ENCODE data around the gene EYS. TPM values are rescaled to one million over a fixed set of nuclear protein-coding genes. Genes with fewer than 3 reads are reported as not detected.

The EYS gene
- total and polyA plus RNA-seq, 9 of the 15 experiments (the other 6 are each of a cell fraction or from before 2014, with no cell fraction given) = 0.03 to 0.36 (median 0.10) TPM; not detected in 2

DNA sequence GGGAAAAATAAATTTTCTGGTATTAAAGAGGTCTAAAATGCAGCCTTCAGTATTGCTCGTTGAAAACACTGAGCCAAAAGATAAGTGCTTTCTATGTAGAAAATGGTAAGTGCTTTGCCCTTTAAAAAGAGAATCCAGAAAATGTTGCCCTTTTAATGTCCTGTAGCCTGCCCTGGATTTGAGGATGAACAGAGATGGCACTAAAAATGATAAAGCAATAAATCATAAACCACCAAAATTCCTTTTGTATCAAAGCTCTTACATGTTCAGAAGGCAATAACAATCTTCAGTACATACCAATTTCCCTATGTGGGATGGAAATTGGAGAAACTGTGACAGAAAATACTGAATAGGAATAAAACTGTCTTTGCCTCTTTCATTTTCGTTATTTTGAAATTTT is 1665.7 kb downstream of the EYS start:
- H4K20me1 ChIP-seq (replicated peaks; ENCODE audit: control insufficient read depth, insufficient read depth, low read length) = no peaks in the 10 kb centered on the region
- in situ Hi-C loops (cut with MboI) (no loop called here), intact Hi-C loops (cut with micrococcal nuclease) (no loop called here)
- no peak overlapping the region for H3K4me2 ChIP-seq (ENCODE audit: insufficient read depth, low read length)
- ATAC-seq (no peak), DNase-seq (ENCODE audit: extremely low read depth in 1 of 4, low spot score in 3 of 4) (no peak), FAIRE-seq (no peak)
- ChIA-PET POLR2A (no interaction called here), CTCF (ENCODE audit: low intra/inter-chr PET ratio) (no interaction called here)
- no peaks in the 10 kb centered on the region for H3K4me1 ChIP-seq (replicated peaks in 1 of 2; ENCODE audit: control insufficient read depth in 2 of 2, insufficient read depth in 2 of 2, low read length in 2 of 2)
- no peaks in the 10 kb centered on the region for H3K27me3 ChIP-seq (ENCODE audit: control insufficient read depth in 2 of 2, insufficient read depth in 2 of 2, low read length in 2 of 2)
- H3K9ac ChIP-seq (ENCODE audit: insufficient read depth in 1 of 2, low read depth in 2 of 2, low read length in 2 of 2) = no peak overlapping the region
- WGBS (ENCODE audit: insufficient coverage, low coverage, missing lambda C conversion rate) = 4% methylated on average over 2 of the region's 2 CpGs
- no peak overlapping the region for H2AFZ ChIP-seq (ENCODE audit: low read depth, low read length)
- H3K4me3 ChIP-seq = no peak overlapping the region
- no peak overlapping the region for H3K27ac ChIP-seq (ENCODE audit: extremely low read depth, low read depth, low read length)
- no TSS peak for BruUV-seq (replicated peaks)
- H3K9me1 ChIP-seq (ENCODE audit: control insufficient read depth, insufficient read depth, low read length) = no peaks in the 10 kb centered on the region
- TF ChIP-seq FOXM1 (IDR thresholded peaks at IDR 0.05; ENCODE audit: low read depth) (no peak), FOXM1 (CRISPR knock-in tag; IDR thresholded peaks at IDR 0.05; ENCODE audit: low read depth) (no peak), MCM2 (IDR thresholded peaks at IDR 0.05; ENCODE audit: low read depth) (no peak), DDX20 (tag; IDR thresholded peaks at IDR 0.05; ENCODE audit: low read depth) (no peak), ZNF146 (CRISPR knock-in tag; IDR thresholded peaks at IDR 0.05; ENCODE audit: unreplicated experiment) (no peak), EGR1 (conservative IDR thresholded peaks at IDR 0.05) (no peak)
- TF ChIP-seq, protein P1, sequence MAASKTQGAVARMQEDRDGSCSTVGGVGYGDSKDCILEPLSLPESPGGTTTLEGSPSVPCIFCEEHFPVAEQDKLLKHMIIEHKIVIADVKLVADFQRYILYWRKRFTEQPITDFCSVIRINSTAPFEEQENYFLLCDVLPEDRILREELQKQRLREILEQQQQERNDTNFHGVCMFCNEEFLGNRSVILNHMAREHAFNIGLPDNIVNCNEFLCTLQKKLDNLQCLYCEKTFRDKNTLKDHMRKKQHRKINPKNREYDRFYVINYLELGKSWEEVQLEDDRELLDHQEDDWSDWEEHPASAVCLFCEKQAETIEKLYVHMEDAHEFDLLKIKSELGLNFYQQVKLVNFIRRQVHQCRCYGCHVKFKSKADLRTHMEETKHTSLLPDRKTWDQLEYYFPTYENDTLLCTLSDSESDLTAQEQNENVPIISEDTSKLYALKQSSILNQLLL (CRISPR knock-in tag; IDR thresholded peaks at IDR 0.05; ENCODE audit: borderline replicate concordance) = no peak
- TF ChIP-seq, protein P2, sequence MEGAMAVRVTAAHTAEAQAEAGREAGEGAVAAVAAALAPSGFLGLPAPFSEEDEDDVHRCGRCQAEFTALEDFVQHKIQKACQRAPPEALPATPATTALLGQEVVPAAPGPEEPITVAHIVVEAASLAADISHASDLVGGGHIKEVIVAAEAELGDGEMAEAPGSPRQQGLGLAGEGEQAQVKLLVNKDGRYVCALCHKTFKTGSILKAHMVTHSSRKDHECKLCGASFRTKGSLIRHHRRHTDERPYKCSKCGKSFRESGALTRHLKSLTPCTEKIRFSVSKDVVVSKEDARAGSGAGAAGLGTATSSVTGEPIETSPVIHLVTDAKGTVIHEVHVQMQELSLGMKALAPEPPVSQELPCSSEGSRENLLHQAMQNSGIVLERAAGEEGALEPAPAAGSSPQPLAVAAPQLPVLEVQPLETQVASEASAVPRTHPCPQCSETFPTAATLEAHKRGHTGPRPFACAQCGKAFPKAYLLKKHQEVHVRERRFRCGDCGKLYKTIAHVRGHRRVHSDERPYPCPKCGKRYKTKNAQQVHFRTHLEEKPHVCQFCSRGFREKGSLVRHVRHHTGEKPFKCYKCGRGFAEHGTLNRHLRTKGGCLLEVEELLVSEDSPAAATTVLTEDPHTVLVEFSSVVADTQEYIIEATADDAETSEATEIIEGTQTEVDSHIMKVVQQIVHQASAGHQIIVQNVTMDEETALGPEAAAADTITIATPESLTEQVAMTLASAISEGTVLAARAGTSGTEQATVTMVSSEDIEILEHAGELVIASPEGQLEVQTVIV (CRISPR knock-in tag; IDR thresholded peaks at IDR 0.05; ENCODE audit: borderline replicate concordance) = no peak
- no peaks in the 10 kb centered on the region for H3K36me3 ChIP-seq (ENCODE audit: control insufficient read depth, insufficient read depth, low read length)
- no peaks in the 10 kb centered on the region for H3K79me2 ChIP-seq (ENCODE audit: control insufficient read depth, insufficient read depth, low read length)
- H3K9me3 ChIP-seq (replicated peaks; ENCODE audit: control insufficient read depth, insufficient read depth, low read depth, low read length) = no peaks in the 10 kb centered on the region
